HL-60 (cell line): ENCODE measurements around the gene PTGDR.
A peak's percentile ranks its signal among the peaks of the same experiment; 100 is the strongest.

Source experiments
- CTCF ChIP-seq: IDR thresholded peaks from one replicate; pipeline ENCODE4 v1.5.1; 2011; ENCODE audit warnings: low read length, control low read depth, inconsistent platforms; ENCODE audit not compliant: insufficient read depth
- GABPA ChIP-seq: IDR thresholded peaks from 2 replicates; pipeline ENCODE4 v1.6.1; 2012; ENCODE audit warnings: low read depth
- POLR2AphosphoS5 ChIP-seq: IDR thresholded peaks from 2 replicates; pipeline ENCODE4 v1.6.1; 2012; ENCODE audit warnings: low read depth
- SPI1 ChIP-seq: IDR thresholded peaks from 2 replicates; pipeline ENCODE4 v1.6.1; 2012; ENCODE audit warnings: low read depth, mild to moderate bottlenecking, borderline replicate concordance

GRCh38 chr14:52220924-52221811 lies 46.3 kb upstream of the PTGDR start:
- TF ChIP-seq CTCF (no peak), SPI1 (peak; percentile 13; the same call in 1 of the 2 replicates), POLR2AphosphoS5 (no peak), GABPA (no peak)
